Prostate gland (tissue), 2 donors: ENCODE data around the gene MED16.

Experiments
- POLR2AphosphoS5 ChIP-seq: sonication (generic); formaldehyde crosslinking; IDR thresholded peaks from one replicate; pipeline ENCODE4 v1.6.1; 2017; ENCODE audit warnings: antibody characterized with exemption
- TF ChIP-seq, protein P1 (sequence below), 4 experiments: fragments of 200-600 bp in 2 of 4; fragments of 450-650 bp in 2 of 4; sonication (generic) in 2 of 4; IDR thresholded peaks; 1 replicate in 3 of 4; 2 replicates in 1 of 4; pipeline ENCODE4 v1.5.1; 2016 to 2019; ENCODE audit warnings: antibody characterized with exemption in 4 of 4, mild to moderate bottlenecking in 2 of 4, moderate library complexity in 2 of 4

DNA sequence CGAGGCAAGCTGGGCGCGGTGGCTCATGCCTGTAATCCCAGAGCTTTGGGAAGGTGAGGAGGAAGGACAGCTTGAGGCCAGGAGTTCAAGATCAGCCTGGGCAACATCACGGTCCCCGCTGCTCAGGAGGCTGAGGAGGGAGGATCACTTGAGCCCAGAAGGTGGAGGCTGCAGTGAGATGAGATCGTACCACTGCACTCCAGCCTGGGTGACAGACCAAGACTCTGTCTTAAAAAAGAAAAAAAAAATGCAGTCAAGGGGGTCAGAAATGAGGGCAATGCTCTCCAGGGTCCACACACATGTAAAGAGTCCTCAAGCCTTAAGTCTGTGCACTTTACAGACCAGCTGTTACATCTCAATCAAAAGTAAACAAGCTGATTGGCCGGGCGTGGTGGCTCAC lies 11.6 kb upstream of the MED16 start:
- TF ChIP-seq, protein P1, sequence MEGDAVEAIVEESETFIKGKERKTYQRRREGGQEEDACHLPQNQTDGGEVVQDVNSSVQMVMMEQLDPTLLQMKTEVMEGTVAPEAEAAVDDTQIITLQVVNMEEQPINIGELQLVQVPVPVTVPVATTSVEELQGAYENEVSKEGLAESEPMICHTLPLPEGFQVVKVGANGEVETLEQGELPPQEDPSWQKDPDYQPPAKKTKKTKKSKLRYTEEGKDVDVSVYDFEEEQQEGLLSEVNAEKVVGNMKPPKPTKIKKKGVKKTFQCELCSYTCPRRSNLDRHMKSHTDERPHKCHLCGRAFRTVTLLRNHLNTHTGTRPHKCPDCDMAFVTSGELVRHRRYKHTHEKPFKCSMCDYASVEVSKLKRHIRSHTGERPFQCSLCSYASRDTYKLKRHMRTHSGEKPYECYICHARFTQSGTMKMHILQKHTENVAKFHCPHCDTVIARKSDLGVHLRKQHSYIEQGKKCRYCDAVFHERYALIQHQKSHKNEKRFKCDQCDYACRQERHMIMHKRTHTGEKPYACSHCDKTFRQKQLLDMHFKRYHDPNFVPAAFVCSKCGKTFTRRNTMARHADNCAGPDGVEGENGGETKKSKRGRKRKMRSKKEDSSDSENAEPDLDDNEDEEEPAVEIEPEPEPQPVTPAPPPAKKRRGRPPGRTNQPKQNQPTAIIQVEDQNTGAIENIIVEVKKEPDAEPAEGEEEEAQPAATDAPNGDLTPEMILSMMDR (IDR thresholded peaks at IDR 0.05): no peak
- TF ChIP-seq POLR2AphosphoS5: no peak
